Measurements from ENCODE around the gene RNF215.

RNF215 gene

DNA sequence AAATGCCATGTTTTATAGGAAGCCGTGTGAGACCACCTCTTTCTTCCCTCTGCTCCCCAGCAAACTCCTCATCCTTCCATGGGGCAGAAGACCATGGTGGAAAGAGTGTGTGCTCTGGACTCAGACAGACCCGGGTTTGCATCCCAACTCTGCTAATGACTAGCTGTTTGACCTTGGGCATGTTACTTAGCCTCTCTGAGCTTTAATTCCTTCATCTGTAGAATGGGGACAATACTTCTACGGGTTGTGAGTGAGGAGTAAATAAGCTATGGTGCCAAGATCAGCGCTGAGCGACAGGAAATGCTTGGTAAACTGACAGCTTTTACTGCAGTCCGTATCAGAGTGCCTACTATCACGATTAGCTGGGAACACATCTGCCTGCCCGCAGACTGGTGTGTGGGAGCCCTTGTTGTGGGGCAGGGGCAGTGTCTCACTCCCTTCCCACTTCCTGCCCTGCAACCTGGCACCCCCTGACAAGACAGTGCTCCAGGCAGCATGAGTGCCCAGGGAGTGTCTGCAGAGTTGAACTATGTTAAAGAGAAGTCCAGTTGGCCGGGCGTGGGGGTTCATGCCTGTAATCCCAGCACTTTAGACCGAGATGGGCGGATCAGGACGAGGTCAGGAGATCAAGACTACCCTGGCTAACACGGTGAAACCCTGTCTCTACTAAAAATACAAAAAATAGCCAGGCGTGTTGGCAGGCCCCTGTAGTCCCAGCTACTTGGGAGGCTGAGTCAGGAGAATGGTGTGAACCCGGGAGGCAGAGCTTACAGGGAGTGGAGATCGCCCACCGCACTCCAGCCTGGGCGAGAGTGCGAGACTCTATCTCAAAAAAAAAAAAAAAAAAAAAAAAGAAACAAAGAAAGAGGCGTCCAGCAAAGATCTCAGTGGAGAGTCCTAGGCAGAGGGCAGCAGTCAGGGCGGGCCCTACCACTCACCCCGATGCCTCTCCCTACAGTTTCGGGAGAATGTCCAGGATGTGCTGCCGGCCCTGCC, 11.8 kb upstream of the RNF215 start:
- TF ChIP-seq, protein P1, sequence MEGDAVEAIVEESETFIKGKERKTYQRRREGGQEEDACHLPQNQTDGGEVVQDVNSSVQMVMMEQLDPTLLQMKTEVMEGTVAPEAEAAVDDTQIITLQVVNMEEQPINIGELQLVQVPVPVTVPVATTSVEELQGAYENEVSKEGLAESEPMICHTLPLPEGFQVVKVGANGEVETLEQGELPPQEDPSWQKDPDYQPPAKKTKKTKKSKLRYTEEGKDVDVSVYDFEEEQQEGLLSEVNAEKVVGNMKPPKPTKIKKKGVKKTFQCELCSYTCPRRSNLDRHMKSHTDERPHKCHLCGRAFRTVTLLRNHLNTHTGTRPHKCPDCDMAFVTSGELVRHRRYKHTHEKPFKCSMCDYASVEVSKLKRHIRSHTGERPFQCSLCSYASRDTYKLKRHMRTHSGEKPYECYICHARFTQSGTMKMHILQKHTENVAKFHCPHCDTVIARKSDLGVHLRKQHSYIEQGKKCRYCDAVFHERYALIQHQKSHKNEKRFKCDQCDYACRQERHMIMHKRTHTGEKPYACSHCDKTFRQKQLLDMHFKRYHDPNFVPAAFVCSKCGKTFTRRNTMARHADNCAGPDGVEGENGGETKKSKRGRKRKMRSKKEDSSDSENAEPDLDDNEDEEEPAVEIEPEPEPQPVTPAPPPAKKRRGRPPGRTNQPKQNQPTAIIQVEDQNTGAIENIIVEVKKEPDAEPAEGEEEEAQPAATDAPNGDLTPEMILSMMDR (conservative IDR thresholded peaks at IDR 0.05), result no peak
- H3K27ac ChIP-seq, result no peak overlapping the region

DNA sequence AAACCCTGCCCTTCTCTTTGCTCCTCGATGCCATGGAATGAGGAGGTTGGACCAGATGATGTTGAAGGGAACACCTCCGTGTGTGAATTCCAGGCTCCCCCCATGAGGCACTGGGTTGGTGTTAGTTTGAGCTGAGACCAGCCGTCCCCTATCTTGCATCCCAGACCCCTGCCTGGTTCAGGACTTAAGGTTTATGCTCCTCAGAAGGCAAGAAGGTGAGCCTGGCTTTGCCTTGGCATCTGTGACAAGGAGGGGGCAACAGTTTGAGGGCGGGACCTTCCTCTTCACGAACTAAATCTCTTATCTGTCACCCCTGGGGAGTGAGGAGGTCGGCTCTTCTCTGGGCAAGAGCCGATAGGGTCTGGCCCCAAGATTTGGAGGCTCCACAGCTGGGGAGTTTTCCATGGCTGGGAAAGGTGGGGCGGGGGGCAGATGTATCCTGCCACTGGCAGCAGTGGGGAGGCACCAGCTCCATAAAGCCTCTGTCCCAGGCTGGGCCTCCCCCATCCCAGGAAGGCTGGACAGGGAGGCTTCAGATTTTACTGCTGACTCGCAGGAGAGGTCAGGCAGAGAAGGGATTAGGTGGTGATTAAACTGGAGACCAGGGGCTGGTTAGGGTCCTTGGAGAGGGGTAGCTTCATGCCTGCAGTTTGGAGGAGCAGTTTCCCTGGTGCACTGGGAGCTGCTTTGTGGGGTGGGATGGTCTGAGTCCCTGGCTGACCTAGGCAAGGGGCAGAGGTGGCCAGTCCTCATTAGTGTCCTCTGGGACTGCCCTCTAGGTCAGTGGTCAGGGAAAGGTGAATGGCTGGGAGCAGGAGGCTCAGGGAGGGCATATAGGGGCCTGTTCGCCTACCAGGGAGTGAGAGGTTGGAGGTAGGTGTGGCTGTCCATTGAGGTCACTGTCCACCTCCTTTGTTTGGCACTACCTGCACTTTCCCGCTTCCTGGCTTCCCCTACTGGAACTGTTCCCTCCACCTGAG, 10.7 kb upstream of the RNF215 start:
- H3K27ac ChIP-seq, result peak overlapping the region; percentile 75; the same call in 1 of the 2 replicates
- TF ChIP-seq, protein P1 (conservative IDR thresholded peaks at IDR 0.05), result no peak

DNA sequence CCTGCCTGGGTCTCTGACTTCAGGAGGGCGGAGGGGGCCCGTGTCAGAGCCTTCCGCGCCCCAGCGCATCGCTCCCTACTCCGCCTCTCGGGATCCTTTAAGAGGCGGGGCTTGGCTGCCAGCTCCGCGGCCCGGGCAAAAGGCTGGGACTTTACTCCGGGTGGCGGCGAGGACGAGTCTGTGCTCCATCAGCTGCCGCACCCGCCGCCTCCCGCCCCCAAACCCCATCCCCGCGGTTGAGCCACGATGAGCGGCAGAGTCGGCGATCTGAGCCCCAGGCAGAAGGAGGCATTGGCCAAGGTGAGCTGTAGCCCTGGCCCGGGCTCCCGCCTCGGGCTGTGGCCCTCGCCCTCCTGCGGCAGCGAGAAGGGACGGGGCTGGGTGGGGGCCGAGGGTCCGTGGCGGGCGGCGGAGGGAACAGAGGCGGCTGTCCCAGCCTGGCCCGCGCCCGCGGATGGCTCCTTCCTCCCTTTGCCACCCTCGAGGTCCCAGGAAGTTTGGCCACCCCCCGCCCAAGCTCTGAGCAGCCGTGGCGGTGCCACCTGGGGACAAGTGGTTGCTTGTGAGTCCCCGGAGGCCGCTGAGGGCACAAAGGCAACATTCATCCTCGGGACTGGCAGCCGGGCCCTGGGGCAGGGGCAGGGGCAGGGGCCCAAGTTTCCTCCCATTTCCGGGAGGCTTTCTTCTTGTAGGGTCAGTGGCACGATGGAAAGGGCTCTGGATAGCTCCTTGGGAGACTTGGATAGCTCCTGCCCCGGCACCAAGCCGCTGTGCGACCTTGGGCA, 9.9 kb upstream of the RNF215 start, which contains the start of gene SEC14L2:
Gene SEC14L2, plus strand, starts transcription at position 148 of the 785 bp plus-strand sequence. Its CDS starts 99 bp downstream, at position 247.
- TF ChIP-seq, protein P1 (conservative IDR thresholded peaks at IDR 0.05), result no peak
- H3K27ac ChIP-seq, result peak within 1 kb of the TSS; percentile 75

DNA sequence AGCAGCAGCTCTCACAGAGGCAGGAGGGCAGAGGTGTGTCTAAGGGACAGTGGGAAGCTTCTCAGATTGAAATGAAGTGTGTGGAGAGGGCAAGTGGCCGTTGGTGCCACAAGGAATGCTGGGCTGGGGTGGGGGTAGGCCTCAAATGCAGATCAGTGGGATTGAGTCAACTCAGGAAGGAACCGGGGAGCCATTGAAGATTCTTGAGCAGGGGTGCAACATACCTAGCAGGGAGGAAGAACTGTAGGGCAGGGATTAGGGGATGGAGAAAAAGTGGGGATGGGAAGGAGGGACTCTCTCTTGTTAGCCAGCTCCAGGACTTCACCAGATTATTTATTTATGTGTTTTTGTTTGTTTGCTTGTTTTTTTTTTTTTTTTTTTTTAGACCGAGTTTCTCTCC, 6.7 kb upstream of the RNF215 start:
- TF ChIP-seq, protein P1 (conservative IDR thresholded peaks at IDR 0.05), result no peak
- peak overlapping the region; percentile 66 for H3K27ac ChIP-seq

DNA sequence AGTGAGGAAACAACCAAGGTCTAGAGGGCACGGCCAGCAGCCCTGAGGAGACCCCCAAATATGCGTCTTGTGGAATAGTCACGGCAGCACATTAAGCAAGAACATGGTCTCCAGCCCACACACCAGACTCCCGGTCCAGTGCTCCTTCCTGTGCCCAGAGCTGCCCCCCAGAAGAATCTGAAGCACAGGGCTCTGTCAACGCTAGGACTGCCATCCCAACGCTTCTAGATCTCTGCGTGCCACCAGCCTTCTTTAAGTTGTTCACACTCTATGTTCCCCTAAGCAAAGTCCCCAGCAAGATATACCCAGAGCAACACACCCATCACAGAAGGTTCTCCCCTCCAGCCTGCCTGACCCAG, 6.1 kb upstream of the RNF215 start:
- TF ChIP-seq, protein P1 (conservative IDR thresholded peaks at IDR 0.05), result no peak
- peak overlapping the region; percentile 66 for H3K27ac ChIP-seq

DNA sequence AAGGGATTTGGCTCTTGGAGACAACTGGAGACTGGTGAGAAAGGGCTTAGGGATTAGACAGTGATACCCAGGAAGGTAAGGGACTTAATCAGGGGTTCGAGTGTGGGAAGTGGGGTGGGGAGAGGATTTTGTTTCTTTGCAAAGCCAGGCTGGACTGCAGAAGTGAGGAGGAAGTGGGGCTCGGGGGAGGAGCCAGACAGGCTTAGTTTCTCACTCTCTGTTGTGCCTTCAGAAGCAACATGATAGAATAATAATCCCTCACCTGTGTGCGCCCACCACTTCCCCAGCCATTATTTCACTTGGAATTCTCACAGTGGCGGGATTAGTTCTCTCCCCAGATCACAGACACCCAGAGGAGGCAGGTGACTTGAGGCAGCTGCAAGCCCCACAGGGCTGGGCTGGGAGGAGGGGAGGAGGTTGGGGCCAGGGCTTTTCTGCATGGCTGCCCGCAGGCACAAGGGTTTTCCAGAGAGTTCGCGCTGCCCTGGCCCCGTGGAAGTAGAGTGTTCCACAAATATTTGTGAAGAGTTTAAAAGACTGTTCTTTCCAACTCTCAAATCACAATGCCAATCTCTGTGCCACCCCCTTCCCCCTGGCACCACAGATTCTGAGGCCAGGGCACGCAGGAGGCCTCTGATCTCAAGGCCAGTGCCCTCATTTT, 5.6 kb upstream of the RNF215 start:
- TF ChIP-seq, protein P1 (conservative IDR thresholded peaks at IDR 0.05), result no peak
- peak overlapping the region; percentile 66 for H3K27ac ChIP-seq
